PC-9 (cell line): ENCODE results near the gene EIF5AL1.
"Not testable (repeated sequence)": the region's sequence is repeated elsewhere in the genome, so short reads cannot be mapped to it uniquely, and the experiment has no call there.

ENCODE experiments used
- CTCF ChIP-seq: fragments of 200-600 bp; sonication (generic); conservative IDR thresholded peaks from 2 replicates; pipeline ENCODE4 v1.6.1; 2017; ENCODE audit warnings: mixed run types, antibody characterized with exemption, mild to moderate bottlenecking, moderate library complexity
- EZH2 ChIP-seq: fragments of 200-600 bp; sonication (generic); IDR thresholded peaks from 2 replicates; pipeline ENCODE4 v1.8.0; 2017; ENCODE audit warnings: antibody characterized with exemption, low read depth

- not testable (repeated sequence) for TF ChIP-seq CTCF, EZH2
Measured at GRCh38 chr10:79504483-79504882, 7.8 kb upstream of the EIF5AL1 start.
